ENCODE results near the gene CD86.
"Not testable (repeated sequence)": the region's sequence is repeated elsewhere in the genome, so short reads cannot be mapped to it uniquely, and the experiment has no call there.

CD86 gene

DNA sequence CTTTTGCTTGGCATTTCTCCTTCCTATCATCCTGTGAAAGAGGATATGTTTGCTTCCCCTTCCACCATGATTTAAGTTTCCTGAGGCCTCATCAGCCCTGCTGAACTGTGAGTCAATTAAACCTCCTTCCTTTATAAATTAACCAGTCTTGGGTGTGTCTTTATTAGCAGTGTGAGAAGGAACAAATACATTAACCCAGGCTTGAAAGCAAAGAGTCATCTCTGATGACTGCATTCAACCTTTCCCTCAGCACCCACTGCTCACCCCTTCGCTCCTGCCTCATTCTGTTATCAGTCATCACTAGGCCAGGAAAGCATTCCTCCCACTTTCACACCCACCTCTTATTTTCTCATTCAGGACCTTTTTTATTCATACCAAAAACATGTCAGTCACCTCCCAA is 68.7 kb downstream of the CD86 start:
- Histone ChIP-seq H3K36me3 (ENCODE audit: control insufficient read depth, insufficient read depth, low read length) (no peaks in the 10 kb centered on the region), H3K9ac (ENCODE audit: low read depth, low read length) (no peak overlapping the region), H3K27me3 (ENCODE audit: control insufficient read depth, insufficient read depth, low read length) (no peaks in the 10 kb centered on the region), H3K4me1 (ENCODE audit: control insufficient read depth, insufficient read depth, low read length) (no peaks in the 10 kb centered on the region), H3K4me3 (ENCODE audit: low read depth, low read length) (no peak overlapping the region), H3K9me3 (ENCODE audit: control insufficient read depth, insufficient read depth, low read length) (no peaks in the 10 kb centered on the region)

DNA sequence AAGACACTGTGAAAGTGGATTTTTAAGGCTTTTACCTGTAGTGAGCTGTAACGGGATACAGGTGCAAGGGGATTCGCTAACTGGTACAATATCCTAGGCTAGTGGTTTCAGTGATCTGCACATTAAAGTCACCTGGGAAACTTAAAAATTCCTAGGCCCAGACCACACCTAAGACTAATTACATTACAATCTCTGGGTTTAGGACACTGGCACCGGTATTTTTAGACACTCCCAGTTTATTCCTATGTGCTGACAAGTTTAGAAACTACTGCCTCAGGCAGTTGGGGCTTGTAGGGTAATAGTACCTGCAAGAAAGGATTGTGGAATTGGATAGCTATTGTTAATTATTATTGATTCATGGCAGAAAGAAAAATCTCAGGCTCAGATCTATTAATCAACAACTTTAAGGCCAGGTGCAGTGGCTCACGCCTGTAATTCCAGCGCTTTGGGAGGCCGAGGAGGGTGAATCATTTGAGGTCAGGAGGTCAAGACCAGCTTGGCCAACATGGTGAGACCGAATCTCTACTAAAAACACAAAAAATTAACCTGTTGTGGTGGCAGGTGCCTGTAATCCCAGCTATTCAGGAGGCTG is 77.9 kb downstream of the CD86 start:
- H3K9ac ChIP-seq (ENCODE audit: low read depth, low read length), result no peak overlapping the region
- no peaks in the 10 kb centered on the region for H3K27me3 ChIP-seq (ENCODE audit: control insufficient read depth, insufficient read depth, low read length)
- no peaks in the 10 kb centered on the region for H3K36me3 ChIP-seq (ENCODE audit: control insufficient read depth, insufficient read depth, low read length)
- no peaks in the 10 kb centered on the region for H3K4me1 ChIP-seq (ENCODE audit: control insufficient read depth, insufficient read depth, low read length)
- no peak overlapping the region for H3K4me3 ChIP-seq (ENCODE audit: low read depth, low read length)
- H3K9me3 ChIP-seq (ENCODE audit: control insufficient read depth, insufficient read depth, low read length), result no peaks in the 10 kb centered on the region

GRCh38 chr3:122146466-122146865 is 91.3 kb downstream of the CD86 start:
- Histone ChIP-seq H3K4me3 (ENCODE audit: low read depth, low read length) (no peak overlapping the region), H3K4me1 (ENCODE audit: control insufficient read depth, insufficient read depth, low read length) (no peaks in the 10 kb centered on the region), H3K9me3 (ENCODE audit: control insufficient read depth, insufficient read depth, low read length) (peaks cover 4% of the 10 kb centered on the region), H3K27me3 (ENCODE audit: control insufficient read depth, insufficient read depth, low read length) (no peaks in the 10 kb centered on the region), H3K9ac (ENCODE audit: low read depth, low read length) (no peak overlapping the region), H3K36me3 (ENCODE audit: control insufficient read depth, insufficient read depth, low read length) (no peaks in the 10 kb centered on the region)

DNA sequence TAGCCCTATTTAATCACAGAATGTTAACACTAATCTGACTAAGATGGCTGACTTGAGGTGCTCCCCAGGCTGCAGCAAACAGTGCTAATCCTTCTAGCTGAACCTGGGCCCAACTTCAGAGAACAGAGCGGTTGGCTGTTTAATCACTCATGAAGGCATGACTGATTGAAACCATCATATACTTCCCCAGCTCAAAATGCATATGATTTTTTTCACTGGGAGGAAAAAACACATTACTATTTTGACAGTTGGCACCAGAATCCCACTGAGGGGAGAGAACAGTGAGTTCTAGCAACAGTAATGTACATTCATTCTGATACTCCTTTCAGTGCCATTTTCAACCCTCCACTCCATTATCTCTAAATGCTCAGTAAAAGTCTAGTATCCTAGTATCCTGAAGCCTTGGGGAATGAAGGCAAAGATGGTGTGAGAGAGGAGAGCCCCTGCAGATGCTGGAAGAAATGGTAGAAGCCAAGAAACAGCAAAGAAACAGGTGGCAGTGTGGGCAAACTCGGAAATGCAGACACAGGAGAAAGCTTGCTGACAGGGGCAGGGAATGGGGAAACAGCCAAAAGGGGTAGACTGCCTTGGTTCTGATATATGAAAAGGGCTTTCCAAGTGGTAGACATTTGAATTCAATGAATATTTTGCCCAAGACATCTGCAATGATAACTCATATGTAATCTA is 93.9 kb downstream of the CD86 start:
- H3K4me1 ChIP-seq (ENCODE audit: control insufficient read depth, insufficient read depth, low read length), result no peaks in the 10 kb centered on the region
- H3K4me3 ChIP-seq (ENCODE audit: low read depth, low read length), result no peak overlapping the region
- no peaks in the 10 kb centered on the region for H3K9me3 ChIP-seq (ENCODE audit: control insufficient read depth, insufficient read depth, low read length)
- H3K27me3 ChIP-seq (ENCODE audit: control insufficient read depth, insufficient read depth, low read length), result no peaks in the 10 kb centered on the region
- no peak overlapping the region for H3K9ac ChIP-seq (ENCODE audit: low read depth, low read length)
- H3K36me3 ChIP-seq (ENCODE audit: control insufficient read depth, insufficient read depth, low read length), result no peaks in the 10 kb centered on the region

- Histone ChIP-seq H3K4me3 (ENCODE audit: low read depth, low read length) (no peak overlapping the region), H3K9me3 (ENCODE audit: control insufficient read depth, insufficient read depth, low read length) (no peaks in the 10 kb centered on the region), H3K27me3 (ENCODE audit: control insufficient read depth, insufficient read depth, low read length) (no peaks in the 10 kb centered on the region), H3K9ac (ENCODE audit: low read depth, low read length) (no peak overlapping the region), H3K4me1 (ENCODE audit: control insufficient read depth, insufficient read depth, low read length) (no peaks in the 10 kb centered on the region), H3K36me3 (ENCODE audit: control insufficient read depth, insufficient read depth, low read length) (no peaks in the 10 kb centered on the region)
Measured at GRCh38 chr3:122151480-122151879, 96.3 kb downstream of the CD86 start.

DNA sequence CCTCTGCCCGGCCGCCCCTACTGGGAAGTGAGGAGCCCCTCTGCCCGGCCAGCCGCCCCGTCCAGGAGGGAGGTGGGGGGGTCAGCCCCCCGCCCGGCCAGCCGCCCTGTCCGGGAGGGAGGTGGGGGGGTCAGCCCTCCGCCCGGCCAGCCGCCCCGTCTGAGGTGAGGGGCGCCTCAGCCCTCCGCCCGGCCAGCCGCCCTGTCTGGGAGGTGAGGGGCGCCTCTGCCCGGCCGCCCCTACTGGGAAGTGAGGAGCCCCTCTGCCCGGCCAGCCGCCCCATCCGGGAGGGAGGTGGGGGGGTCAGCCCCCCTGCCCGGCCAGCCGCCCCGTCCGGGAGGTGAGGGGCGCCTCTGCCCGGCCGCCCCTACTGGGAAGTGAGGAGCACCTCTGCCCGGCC is 109.8 kb downstream of the CD86 start:
- not testable (repeated sequence) for H3K27me3 ChIP-seq (ENCODE audit: control insufficient read depth, insufficient read depth, low read length); H3K4me3 ChIP-seq (ENCODE audit: low read depth, low read length); H3K9ac ChIP-seq (ENCODE audit: low read depth, low read length); H3K9me3 ChIP-seq (ENCODE audit: control insufficient read depth, insufficient read depth, low read length); H3K36me3 ChIP-seq (ENCODE audit: control insufficient read depth, insufficient read depth, low read length); H3K4me1 ChIP-seq (ENCODE audit: control insufficient read depth, insufficient read depth, low read length)

DNA sequence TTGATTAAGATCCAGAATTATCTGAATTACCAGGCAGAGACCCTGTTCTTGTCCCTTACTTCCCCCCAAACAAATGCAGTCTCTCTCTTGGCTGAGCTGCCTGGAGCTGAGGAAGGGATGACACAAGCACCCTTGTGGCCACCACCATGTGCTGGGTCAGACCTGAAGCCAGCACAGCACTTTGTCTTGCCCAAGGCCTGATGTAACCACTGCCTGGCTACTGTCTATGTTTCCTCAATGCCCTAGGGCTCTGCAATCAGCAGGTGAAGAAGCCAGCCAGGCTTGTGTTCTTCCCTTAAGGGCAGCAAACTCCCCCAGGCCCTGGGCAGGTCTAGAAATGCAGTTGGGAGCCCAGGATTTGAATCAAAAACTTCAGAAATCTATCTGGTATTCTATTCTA is 112.5 kb downstream of the CD86 start:
- H3K4me3 ChIP-seq (ENCODE audit: low read depth, low read length), result no peak overlapping the region
- no peaks in the 10 kb centered on the region for H3K36me3 ChIP-seq (ENCODE audit: control insufficient read depth, insufficient read depth, low read length)
- no peaks in the 10 kb centered on the region for H3K4me1 ChIP-seq (ENCODE audit: control insufficient read depth, insufficient read depth, low read length)
- H3K27me3 ChIP-seq (ENCODE audit: control insufficient read depth, insufficient read depth, low read length), result no peaks in the 10 kb centered on the region
- no peak overlapping the region for H3K9ac ChIP-seq (ENCODE audit: low read depth, low read length)
- H3K9me3 ChIP-seq (ENCODE audit: control insufficient read depth, insufficient read depth, low read length), result no peaks in the 10 kb centered on the region

DNA sequence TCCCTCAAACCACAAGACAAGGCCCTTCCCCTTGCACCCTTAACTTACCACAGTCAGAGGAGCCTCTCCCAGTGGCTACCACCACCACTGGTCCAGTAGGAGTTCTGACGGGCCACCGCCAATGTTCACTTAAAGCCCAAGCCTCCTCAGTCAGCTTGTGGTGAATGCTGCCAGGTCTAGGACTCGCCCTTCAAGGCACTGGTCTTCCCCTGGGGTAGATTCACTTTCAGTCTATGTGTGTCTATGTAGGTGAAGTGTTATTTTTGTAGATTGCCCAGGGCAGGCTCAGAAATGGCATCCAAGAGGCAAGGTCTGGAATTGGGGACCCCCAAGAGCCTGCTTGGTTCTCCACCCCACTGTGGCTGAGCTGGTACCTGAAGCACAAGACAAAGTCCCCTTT is 112.9 kb downstream of the CD86 start:
- no peak overlapping the region for H3K4me3 ChIP-seq (ENCODE audit: low read depth, low read length)
- H3K9ac ChIP-seq (ENCODE audit: low read depth, low read length), result no peak overlapping the region
- H3K4me1 ChIP-seq (ENCODE audit: control insufficient read depth, insufficient read depth, low read length), result no peaks in the 10 kb centered on the region
- H3K36me3 ChIP-seq (ENCODE audit: control insufficient read depth, insufficient read depth, low read length), result no peaks in the 10 kb centered on the region
- H3K27me3 ChIP-seq (ENCODE audit: control insufficient read depth, insufficient read depth, low read length), result no peaks in the 10 kb centered on the region
- H3K9me3 ChIP-seq (ENCODE audit: control insufficient read depth, insufficient read depth, low read length), result no peaks in the 10 kb centered on the region

DNA sequence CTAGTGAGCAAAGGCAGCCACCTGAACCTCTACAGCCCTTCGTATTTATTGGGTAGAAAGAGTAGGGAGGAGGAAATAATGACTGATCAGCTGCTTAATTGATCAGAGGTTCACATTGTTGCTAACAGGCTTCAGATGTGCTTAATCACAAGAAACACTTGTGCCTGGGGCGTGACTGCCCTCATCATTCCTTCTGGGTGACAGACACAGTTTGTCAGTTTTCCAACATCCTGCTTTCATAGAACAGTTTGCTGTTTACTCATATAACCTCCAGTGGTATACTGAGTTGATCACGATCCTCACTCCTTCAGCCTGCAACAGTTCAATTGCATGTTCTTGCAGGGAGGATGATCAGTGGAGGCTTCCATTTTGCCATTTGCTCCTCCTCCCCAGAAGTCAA is 114.7 kb downstream of the CD86 start:
- Histone ChIP-seq H3K4me3 (ENCODE audit: low read depth, low read length) (no peak overlapping the region), H3K9ac (ENCODE audit: low read depth, low read length) (no peak overlapping the region), H3K4me1 (ENCODE audit: control insufficient read depth, insufficient read depth, low read length) (no peaks in the 10 kb centered on the region), H3K36me3 (ENCODE audit: control insufficient read depth, insufficient read depth, low read length) (no peaks in the 10 kb centered on the region), H3K9me3 (ENCODE audit: control insufficient read depth, insufficient read depth, low read length) (no peaks in the 10 kb centered on the region), H3K27me3 (ENCODE audit: control insufficient read depth, insufficient read depth, low read length) (no peaks in the 10 kb centered on the region)
